ENCODE results near the gene CERS6.
"Not testable (repeated sequence)": the region's sequence is repeated elsewhere in the genome, so short reads cannot be mapped to it uniquely, and the experiment has no call there.

Gene CERS6, protein sequence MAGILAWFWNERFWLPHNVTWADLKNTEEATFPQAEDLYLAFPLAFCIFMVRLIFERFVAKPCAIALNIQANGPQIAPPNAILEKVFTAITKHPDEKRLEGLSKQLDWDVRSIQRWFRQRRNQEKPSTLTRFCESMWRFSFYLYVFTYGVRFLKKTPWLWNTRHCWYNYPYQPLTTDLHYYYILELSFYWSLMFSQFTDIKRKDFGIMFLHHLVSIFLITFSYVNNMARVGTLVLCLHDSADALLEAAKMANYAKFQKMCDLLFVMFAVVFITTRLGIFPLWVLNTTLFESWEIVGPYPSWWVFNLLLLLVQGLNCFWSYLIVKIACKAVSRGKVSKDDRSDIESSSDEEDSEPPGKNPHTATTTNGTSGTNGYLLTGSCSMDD

GRCh38 chr2:168455645-168456520 is at the start of gene CERS6:
Gene CERS6, plus strand, starts transcription at chr2:168456272. Its CDS starts 177 bp downstream, at chr2:168456449.
- DNase-seq: peak; percentile 61 to 82

GRCh38 chr2:168412301-168412700 is 43.8 kb upstream of the CERS6 start:
- not testable (repeated sequence) for DNase-seq

GRCh38 chr2:168413101-168413500 is 43.0 kb upstream of the CERS6 start:
- DNase-seq: not testable (repeated sequence)

GRCh38 chr2:168416555-168416954 is 39.5 kb upstream of the CERS6 start:
- no peak for DNase-seq

DNA sequence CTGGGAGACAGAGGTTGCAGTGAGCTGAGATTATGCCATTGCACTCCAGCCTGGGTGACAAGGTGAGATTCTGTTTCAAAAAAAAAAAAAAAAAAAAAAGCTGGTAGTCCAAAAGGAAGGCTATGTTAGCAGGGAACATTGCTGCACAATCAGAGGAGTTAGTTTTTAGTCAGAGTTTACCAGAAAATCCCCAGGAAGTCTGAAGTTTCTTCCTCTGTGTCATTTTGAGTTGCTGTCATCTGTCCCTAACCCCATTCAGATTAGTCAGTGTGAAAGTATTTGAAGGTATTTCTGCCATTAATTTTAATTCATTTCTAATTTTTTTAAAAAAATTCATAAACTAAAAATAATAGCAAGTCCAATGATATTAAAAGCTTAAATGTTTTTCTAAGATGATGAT is 33.5 kb upstream of the CERS6 start:
- no peak for DNase-seq

DNA sequence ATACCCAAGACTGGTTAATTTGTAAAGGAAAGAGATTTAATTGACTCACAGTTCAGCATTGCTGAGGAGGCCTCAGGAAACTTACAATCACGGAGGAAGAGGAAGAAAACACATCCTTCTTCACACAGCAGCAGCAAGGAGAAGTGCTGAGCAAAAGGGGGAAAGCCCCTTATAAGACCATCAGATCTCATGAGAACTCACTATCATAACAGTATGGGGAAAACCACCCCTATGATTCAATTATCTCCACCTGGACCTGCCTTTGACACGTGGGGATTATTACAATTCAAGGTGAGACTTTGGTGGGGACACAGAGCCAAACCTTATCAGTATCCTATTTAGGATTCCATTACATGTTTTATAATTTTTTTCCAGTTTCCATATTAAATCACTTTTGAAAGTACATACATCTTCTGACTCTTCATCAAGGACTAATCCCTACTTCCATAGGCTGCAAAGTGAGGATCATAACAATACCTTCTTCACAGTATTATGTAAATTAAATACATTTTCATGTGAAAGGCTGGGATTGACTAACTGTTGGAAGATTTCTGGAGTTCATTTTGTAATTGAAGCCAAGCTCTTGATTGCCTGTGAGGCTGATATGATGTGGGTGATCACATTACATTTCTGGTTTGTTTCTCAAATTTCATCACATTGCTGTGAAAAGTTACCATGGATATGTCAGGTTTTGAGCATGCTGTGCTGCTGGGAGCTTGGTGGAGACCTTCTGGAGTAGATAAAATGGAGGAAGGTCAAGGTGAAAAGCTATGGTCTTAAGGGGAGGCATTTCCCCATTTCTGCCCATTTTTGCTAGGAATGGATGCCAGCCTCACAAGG is 31.7 kb upstream of the CERS6 start:
- DNase-seq: no peak

- DNase-seq: no peak
These were observed 31.1 kb upstream of the CERS6 start for GRCh38 chr2:168424971-168425370.

DNA sequence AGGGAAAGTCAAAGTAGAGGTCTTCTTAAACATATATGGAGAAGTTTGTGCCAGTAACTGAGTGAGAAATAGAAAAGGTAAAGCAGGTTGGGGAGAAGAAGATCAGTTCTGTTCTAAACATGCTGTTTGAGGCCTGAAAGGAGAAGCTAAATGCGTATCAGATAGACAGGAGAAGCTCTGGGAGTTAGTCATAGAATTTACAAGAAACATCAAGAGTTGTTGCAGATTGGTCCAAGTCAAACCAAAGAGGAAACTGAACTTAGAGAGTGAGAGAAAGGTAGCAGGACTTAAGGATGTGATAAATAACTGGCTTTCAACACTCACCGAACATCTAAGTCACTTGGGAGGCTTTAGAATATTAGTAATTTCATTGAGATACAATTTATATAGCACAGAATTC is 29.2 kb upstream of the CERS6 start:
- peak in 1 of 2 donors; percentile 30 for DNase-seq

- DNase-seq: no peak
These were observed 28.6 kb upstream of the CERS6 start for GRCh38 chr2:168427451-168427850.

GRCh38 chr2:168428431-168428830 is 27.6 kb upstream of the CERS6 start:
- DNase-seq: no peak

DNA sequence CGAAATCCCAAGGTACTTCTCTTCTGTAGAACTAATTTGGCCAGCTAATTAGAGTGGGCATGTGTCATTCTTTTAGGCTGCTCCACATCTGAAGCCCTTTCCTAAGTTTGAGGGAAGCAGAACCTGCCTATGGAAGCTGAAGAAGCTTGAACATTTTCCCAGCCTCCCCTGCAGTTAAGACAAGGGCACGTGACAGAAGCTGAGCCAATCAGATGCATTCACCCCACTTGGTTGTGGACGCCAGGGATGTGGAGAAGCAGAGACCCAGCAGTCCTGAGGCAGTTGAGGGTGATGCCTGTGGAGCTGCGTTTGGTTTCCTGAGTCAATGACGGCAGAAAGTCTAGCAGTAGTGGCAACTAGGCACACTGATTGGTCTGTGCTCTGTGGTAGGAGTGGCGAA is 26.1 kb upstream of the CERS6 start:
- DNase-seq: no peak

- no peak for DNase-seq
These were observed 25.6 kb upstream of the CERS6 start for GRCh38 chr2:168430431-168430830.

DNA sequence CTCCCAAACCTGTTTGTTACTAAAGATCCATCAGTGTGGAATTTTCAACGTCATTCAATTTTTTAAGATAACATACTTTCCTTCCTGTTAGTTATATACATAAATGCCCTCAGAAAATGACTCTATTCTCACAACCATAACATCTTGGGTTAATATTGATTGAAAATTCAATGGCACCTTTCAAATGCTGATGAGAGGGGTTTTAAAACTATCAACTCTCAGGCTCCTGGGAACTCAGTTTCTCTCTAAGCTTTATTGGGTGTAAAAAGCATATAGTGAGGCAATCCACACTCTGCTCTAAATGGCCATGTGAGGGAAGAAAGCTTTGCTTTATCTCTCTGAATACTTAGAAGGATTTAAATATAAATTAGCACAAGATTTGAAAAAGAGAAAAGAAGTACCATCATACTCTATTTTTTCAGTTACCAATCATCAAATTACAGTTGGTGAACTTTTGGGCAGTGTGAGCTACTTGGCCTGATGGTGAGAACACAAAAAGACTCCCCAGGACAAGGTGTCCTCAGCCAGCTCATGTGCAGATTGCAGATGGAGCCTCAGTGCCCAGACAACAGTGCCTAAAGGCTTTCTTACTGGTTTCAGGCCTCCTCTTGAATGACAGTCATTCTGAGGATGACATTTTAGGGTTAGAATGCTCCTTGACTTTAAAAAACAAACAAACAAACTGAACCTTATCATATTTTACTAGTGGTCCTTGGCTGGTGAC is 24.6 kb upstream of the CERS6 start:
- DNase-seq: no peak

DNA sequence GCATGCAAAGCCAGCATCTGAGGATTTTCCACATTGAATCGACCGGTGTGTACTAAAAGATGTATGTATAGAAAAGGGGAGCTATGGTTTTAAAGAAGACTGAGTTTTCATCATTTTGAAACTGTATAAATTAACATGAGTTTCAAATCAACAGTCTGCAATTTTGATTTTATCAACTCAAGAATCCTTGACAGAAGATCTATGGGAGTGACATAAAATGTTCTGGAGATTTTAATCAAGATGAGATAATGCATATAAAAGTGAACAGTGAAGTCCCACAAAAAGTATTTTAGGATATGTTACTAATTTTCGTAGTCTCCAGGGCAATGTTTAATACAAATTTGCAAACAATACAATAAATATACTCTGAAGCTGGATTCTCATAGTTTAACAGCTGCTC is 24.0 kb upstream of the CERS6 start:
- DNase-seq: no peak

DNA sequence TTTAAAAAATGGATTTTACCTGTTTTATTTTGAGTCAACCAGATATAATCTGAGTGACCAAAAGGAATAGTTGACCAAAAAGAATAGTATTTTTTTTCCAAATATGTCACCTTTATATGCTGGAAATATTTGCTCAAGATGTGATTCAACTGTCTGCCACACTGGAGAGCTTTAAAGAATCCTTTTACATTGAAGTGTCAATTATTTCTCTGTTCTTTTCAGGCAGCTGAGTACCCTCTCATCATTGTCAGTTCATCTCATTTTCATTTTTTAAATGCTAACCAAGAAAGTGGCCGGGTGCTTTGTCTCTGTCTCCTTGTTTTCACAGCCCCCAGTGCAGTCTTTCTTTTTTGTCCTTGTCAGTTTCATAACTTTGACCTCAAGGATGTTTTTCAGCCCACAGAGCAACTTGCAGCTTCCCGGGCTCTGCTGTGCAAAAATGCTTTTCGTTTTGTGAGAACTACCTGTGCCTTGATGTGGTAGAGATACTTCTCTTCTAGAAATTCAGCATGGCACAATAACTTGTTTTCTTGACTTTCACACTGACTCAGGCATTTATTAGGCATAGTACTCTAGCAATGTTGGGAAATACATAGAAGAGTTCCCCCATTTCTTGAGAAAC is 23.4 kb upstream of the CERS6 start:
- no peak for DNase-seq

- DNase-seq: no peak
These were observed 22.5 kb upstream of the CERS6 start for GRCh38 chr2:168433527-168433926.

- DNase-seq: no peak
These were observed 21.9 kb upstream of the CERS6 start for GRCh38 chr2:168434146-168434545.

GRCh38 chr2:168436840-168437239 is 19.2 kb upstream of the CERS6 start:
- DNase-seq: no peak

GRCh38 chr2:168438553-168438952 is 17.5 kb upstream of the CERS6 start:
- DNase-seq: no peak

DNA sequence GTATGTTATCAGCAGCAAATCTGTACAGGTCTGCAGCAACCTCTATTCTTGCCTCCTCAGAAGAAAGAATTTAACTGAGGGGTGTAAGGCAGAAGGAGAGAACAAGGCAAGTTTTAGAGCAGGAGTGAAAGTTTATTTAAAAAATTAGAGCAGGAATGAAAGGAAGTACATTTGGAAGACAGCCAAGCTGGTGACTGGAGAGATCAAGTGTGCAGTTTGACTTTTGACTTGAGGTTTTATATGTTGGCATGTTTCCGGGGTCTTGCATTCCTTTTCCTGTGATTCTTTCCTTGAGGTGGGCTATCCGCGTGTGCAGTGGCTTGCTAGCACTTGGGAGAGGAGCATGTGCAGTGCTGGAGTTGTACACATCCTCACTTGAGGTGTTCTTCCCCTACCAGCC is 16.5 kb upstream of the CERS6 start:
- peak in 1 of 2 donors; percentile 38 for DNase-seq

DNA sequence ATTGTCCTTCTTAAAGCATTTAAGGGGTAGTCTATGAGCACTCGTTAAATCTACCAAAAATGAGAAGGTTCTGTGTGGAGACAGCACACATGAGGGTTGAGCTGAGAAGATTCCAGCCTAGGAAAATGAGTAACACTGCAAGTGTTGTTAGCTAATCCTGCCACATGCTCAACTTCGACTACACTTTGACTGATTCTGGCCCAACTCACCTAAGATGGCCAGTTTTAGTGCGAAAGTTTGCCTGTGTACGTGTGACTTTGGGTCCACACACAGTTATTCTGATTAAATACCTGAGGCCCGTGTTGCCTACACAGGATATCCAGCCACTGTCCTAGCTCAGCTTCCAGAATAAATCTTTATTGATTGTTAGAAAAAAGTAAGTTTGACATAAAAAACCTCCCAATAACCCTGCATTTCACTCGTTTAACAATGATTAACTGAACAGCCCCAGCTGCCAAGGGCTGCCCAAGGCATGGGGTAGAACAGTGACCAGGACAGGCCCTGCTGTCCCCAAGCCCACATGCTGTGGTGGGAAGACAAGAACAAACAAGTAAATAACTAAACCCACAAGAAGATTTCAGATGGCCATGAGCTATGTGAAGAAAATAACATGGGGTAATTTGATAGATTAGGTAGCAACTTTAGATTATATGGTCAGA is 14.7 kb upstream of the CERS6 start:
- DNase-seq: no peak

Measured in bone marrow (tissue), 2 donors.